A549 (cell line): Measurements from ENCODE around the gene YBX2. TPM values are rescaled to one million over a fixed set of nuclear protein-coding genes. Genes with fewer than 3 reads are reported as not detected.

Experiments used
- ATOH8 ChIP-seq: fragments of 250-450 bp; sonication (Bioruptor Pico); IDR thresholded peaks from 2 replicates; pipeline ENCODE4 v1.5.0; 2020; ENCODE audit warnings: low read depth, mild to moderate bottlenecking, moderate library complexity
- BCL3 ChIP-seq: fragments of >200 bp; sonication (Bioruptor Twin); formaldehyde crosslinking; IDR thresholded peaks from 3 replicates; pipeline ENCODE4 v1.6.1; 2016
- CBX8 ChIP-seq: fragments of 200-600 bp; sonication (generic); IDR thresholded peaks from 2 replicates; pipeline ENCODE4 v1.6.1; 2016
- CEBPB ChIP-seq, 2 experiments: fragments of >200 bp in 1 of 2; sonication (Bioruptor Twin) in 1 of 2; formaldehyde crosslinking in 1 of 2; IDR thresholded peaks; 2 replicates each; pipeline ENCODE4 v1.6.1; 2012 to 2016
- CHD2 ChIP-seq: fragments of 150-350 bp; IDR thresholded peaks from 2 replicates; pipeline ENCODE4 v1.6.1; 2014; ENCODE audit warnings: low read length; ENCODE audit not compliant: partially characterized antibody
- CHD4 ChIP-seq: fragments of 200-600 bp; sonication (generic); IDR thresholded peaks from 2 replicates; pipeline ENCODE4 v1.6.1; 2016; ENCODE audit warnings: antibody characterized with exemption, mild to moderate bottlenecking, borderline replicate concordance
- E2F6 ChIP-seq: IDR thresholded peaks from 2 replicates; pipeline ENCODE4 v1.6.1; 2012; ENCODE audit warnings: low read depth, borderline replicate concordance
- EP300 ChIP-seq, 2 experiments: fragments of >200 bp; sonication (Bioruptor Twin); formaldehyde crosslinking; IDR thresholded peaks; 2 replicates in 1 of 2; 3 replicates in 1 of 2; pipeline ENCODE4 v1.6.1; 2016 to 2017
- ESRRA ChIP-seq: fragments of 150-350 bp; IDR thresholded peaks from 2 replicates; pipeline ENCODE4 v1.6.1; 2014; ENCODE audit warnings: mild to moderate bottlenecking, low read length, borderline replicate concordance
- FOSL2 ChIP-seq, 2 experiments: fragments of 450-650 bp in 1 of 2; fragments of >200 bp in 1 of 2; sonication (Bioruptor Twin) in 1 of 2; formaldehyde crosslinking; IDR thresholded peaks; 2 replicates each; pipeline versions ENCODE4 v1.5.0 to v1.6.1; 2016 to 2020; ENCODE audit warnings: mild to moderate bottlenecking in 1 of 2, moderate library complexity in 1 of 2
- FOXS1 ChIP-seq: fragments of 250-450 bp; sonication (Bioruptor Pico); IDR thresholded peaks from 2 replicates; pipeline ENCODE4 v1.5.0; 2020; ENCODE audit warnings: mild to moderate bottlenecking, moderate library complexity
- HDAC2 ChIP-seq: fragments of 200-600 bp; sonication (generic); IDR thresholded peaks from 2 replicates; pipeline ENCODE4 v1.6.1; 2016
- HOXB13 ChIP-seq: fragments of 250-450 bp; sonication (Bioruptor Pico); IDR thresholded peaks from 2 replicates; pipeline ENCODE4 v1.5.0; 2020; ENCODE audit warnings: low read depth, mild to moderate bottlenecking, moderate library complexity
- JUN ChIP-seq, 2 experiments: fragments of >200 bp; sonication (Bioruptor Twin); formaldehyde crosslinking; IDR thresholded peaks; 2 replicates in 1 of 2; 3 replicates in 1 of 2; pipeline ENCODE4 v1.6.1; 2016 to 2017
- JUNB ChIP-seq: fragments of >200 bp; sonication (Bioruptor Twin); formaldehyde crosslinking; IDR thresholded peaks from 2 replicates; pipeline ENCODE4 v1.6.1; 2016
- KDM1A ChIP-seq: fragments of 200-600 bp; sonication (generic); IDR thresholded peaks from 2 replicates; pipeline ENCODE4 v1.6.1; 2016; ENCODE audit warnings: low read depth, mild to moderate bottlenecking
- MAFK ChIP-seq: fragments of 450-650 bp; IDR thresholded peaks from 2 replicates; pipeline ENCODE4 v1.6.1; 2014; ENCODE audit not compliant: partially characterized antibody
- MAZ ChIP-seq: fragments of 150-350 bp; IDR thresholded peaks from 2 replicates; pipeline ENCODE4 v1.6.1; 2014; ENCODE audit warnings: antibody characterized with exemption, low read depth, low read length, borderline replicate concordance
- MYC ChIP-seq: IDR thresholded peaks from 2 replicates; pipeline ENCODE4 v1.6.1; 2012; ENCODE audit warnings: mild to moderate bottlenecking, inconsistent platforms, low read length, improper control_type of control experiment, borderline replicate concordance
- NFE2L2 ChIP-seq: fragments of 150-350 bp; conservative IDR thresholded peaks from 2 replicates; pipeline ENCODE4 v1.6.1; 2014; ENCODE audit warnings: low read length
- NPAS2 ChIP-seq: fragments of 250-450 bp; sonication (Bioruptor Pico); IDR thresholded peaks from 2 replicates; pipeline ENCODE4 v1.8.0; 2022; ENCODE audit warnings: mild to moderate bottlenecking, moderate library complexity, borderline replicate concordance
- NR3C1 ChIP-seq: fragments of >200 bp; sonication (Bioruptor Twin); formaldehyde crosslinking; IDR thresholded peaks from 3 replicates; pipeline ENCODE4 v1.6.1; 2017
- RAD21 ChIP-seq, 2 experiments: fragments of >200 bp in 1 of 2; sonication (Bioruptor Twin) in 1 of 2; formaldehyde crosslinking in 1 of 2; IDR thresholded peaks in 1 of 2; conservative IDR thresholded peaks in 1 of 2; 2 replicates in 1 of 2; 3 replicates in 1 of 2; pipeline ENCODE4 v1.6.1; 2012 to 2018; ENCODE audit warnings: inconsistent platforms in 1 of 2
- RARB ChIP-seq: fragments of 250-450 bp; sonication (Bioruptor Pico); IDR thresholded peaks from 2 replicates; pipeline ENCODE4 v1.8.0; 2021; ENCODE audit warnings: mild to moderate bottlenecking, moderate library complexity
- RNF2 ChIP-seq: fragments of 200-600 bp; sonication (generic); IDR thresholded peaks from 2 replicates; pipeline ENCODE4 v1.6.1; 2016; ENCODE audit warnings: low read depth, mild to moderate bottlenecking, antibody characterized with exemption, moderate library complexity, borderline replicate concordance
- SREBF2 ChIP-seq: fragments of 450-650 bp; IDR thresholded peaks from 2 replicates; pipeline ENCODE4 v1.6.1; 2014; ENCODE audit warnings: mild to moderate bottlenecking, moderate library complexity
- TFCP2L1 ChIP-seq: fragments of 250-450 bp; sonication (Bioruptor Pico); IDR thresholded peaks from 2 replicates; pipeline ENCODE4 v1.5.0; 2021; ENCODE audit warnings: mild to moderate bottlenecking
- TP53 ChIP-seq: fragments of 250-450 bp; sonication (Bioruptor Pico); IDR thresholded peaks from 2 replicates; pipeline ENCODE4 v1.5.0; 2021; ENCODE audit warnings: mild to moderate bottlenecking, moderate library complexity
- ZNF302 ChIP-seq: fragments of 250-450 bp; sonication (Bioruptor Pico); IDR thresholded peaks from 2 replicates; pipeline ENCODE4 v1.9.0; 2021; ENCODE audit warnings: inconsistent platforms, mild to moderate bottlenecking, moderate library complexity
- polyA plus RNA-seq, 4 experiments: library from polyadenylated mRNA; depleted of rRNA in 3 of 4; stranded (reverse); fragments of >200 nt; fragmentation: RNase III in 1 of 4; extraction: RNeasy Plus Mini Kit Qiagen cat#74134 plus additional on column Dnase treatment in 1 of 4; gene quantifications; 2 replicates in 3 of 4; 3 replicates in 1 of 4; pipeline ENCODE4 v1.2.3, GENCODE V29; 2011 to 2017
- TF ChIP-seq, protein P1 (sequence below): fragments of 150-350 bp; IDR thresholded peaks from 2 replicates; pipeline ENCODE4 v1.6.1; 2014; ENCODE audit warnings: low read depth, mild to moderate bottlenecking, low read length
- TF ChIP-seq, protein P2 (sequence below): IDR thresholded peaks from 2 replicates; pipeline ENCODE4 v1.6.1; 2012

Gene YBX2
- polyA plus RNA-seq, 2 of the 4 experiments (the other 2 are of a cell fraction), result 0.36 to 0.61 TPM

GRCh38 chr17:7251661-7252175 lies 42.7 kb downstream of the YBX2 start, which contains the start of gene CTDNEP1 (continued):
- TF ChIP-seq, protein P1, sequence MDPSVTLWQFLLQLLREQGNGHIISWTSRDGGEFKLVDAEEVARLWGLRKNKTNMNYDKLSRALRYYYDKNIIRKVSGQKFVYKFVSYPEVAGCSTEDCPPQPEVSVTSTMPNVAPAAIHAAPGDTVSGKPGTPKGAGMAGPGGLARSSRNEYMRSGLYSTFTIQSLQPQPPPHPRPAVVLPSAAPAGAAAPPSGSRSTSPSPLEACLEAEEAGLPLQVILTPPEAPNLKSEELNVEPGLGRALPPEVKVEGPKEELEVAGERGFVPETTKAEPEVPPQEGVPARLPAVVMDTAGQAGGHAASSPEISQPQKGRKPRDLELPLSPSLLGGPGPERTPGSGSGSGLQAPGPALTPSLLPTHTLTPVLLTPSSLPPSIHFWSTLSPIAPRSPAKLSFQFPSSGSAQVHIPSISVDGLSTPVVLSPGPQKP, result no peak
- TF ChIP-seq ESRRA (no peak), JUN (IDR thresholded peaks at IDR 0.05) (peak; percentile 89 to 90; a peak in 4 of 5 replicates), NFE2L2 (no peak), CEBPB (IDR thresholded peaks at IDR 0.05) (no peak), ZNF302 (no peak), HDAC2 (peak; percentile 95; the same call in 1 of the 2 replicates), EP300 (IDR thresholded peaks at IDR 0.05) (no peak), RARB (CRISPR knock-in tag) (no peak), HOXB13 (CRISPR knock-in tag) (no peak), MAZ (no peak), JUNB (no peak), CBX8 (no peak), NPAS2 (CRISPR knock-in tag) (no peak), KDM1A (no peak), BCL3 (peak; percentile 44; the same call in 2 of the 3 replicates), TP53 (CRISPR knock-in tag) (no peak), ATOH8 (CRISPR knock-in tag) (no peak), TFCP2L1 (0 out of 2 replicates have a peak, but pooled peaks have one; percentile 42), MAFK (no peak), SREBF2 (no peak), CHD4 (no peak), FOSL2 (IDR thresholded peaks at IDR 0.05) (no peak), FOSL2 (CRISPR knock-in tag; IDR thresholded peaks at IDR 0.05) (0 out of 2 replicates have a peak, but pooled peaks have one; percentile 64), RAD21 (conservative IDR thresholded peaks at IDR 0.05 in 1 of 2, IDR thresholded peaks at IDR 0.05 in 1 of 2) (no peak), E2F6 (no peak), CHD2 (no peak), NR3C1 (no peak), FOXS1 (CRISPR knock-in tag) (no peak), MYC (no peak), RNF2 (no peak)
- TF ChIP-seq, protein P2, sequence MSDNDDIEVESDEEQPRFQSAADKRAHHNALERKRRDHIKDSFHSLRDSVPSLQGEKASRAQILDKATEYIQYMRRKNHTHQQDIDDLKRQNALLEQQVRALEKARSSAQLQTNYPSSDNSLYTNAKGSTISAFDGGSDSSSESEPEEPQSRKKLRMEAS, result no peak
